ENCODE data around the gene MYOZ3. TPM values are rescaled to one million over a fixed set of nuclear protein-coding genes. Genes with fewer than 3 reads are reported as not detected.

MYOZ3 gene
- total RNA-seq, 1 experiment from 2014 or later: not detected

- Mint-ChIP-seq H3K27me3 (ENCODE audit: unreplicated experiment) (peaks cover 43% of the 10 kb centered on the region), H3K4me3 (ENCODE audit: low read depth, unreplicated experiment) (no peak overlapping the region), H3K9me3 (ENCODE audit: low read depth, unreplicated experiment) (no peaks in the 10 kb centered on the region), H3K36me3 (ENCODE audit: insufficient read depth, unreplicated experiment) (peaks cover 4% of the 10 kb centered on the region), H3K27ac (ENCODE audit: unreplicated experiment) (no peak overlapping the region), H3K4me1 (ENCODE audit: low read depth, unreplicated experiment) (no peaks in the 10 kb centered on the region)
- DNase-seq: no peak
- intact Hi-C loops (cut with micrococcal nuclease; ENCODE audit: unreplicated experiment): no loop called here
- CTCF ChIA-PET: interaction anchor here (1.1 kb wide), 1 partner anchor 10 kb away, joined by 4 read pairs; the partner anchor contains the start of gene SYNPO
- TF ChIP-seq, protein P1, sequence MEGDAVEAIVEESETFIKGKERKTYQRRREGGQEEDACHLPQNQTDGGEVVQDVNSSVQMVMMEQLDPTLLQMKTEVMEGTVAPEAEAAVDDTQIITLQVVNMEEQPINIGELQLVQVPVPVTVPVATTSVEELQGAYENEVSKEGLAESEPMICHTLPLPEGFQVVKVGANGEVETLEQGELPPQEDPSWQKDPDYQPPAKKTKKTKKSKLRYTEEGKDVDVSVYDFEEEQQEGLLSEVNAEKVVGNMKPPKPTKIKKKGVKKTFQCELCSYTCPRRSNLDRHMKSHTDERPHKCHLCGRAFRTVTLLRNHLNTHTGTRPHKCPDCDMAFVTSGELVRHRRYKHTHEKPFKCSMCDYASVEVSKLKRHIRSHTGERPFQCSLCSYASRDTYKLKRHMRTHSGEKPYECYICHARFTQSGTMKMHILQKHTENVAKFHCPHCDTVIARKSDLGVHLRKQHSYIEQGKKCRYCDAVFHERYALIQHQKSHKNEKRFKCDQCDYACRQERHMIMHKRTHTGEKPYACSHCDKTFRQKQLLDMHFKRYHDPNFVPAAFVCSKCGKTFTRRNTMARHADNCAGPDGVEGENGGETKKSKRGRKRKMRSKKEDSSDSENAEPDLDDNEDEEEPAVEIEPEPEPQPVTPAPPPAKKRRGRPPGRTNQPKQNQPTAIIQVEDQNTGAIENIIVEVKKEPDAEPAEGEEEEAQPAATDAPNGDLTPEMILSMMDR (IDR thresholded peaks at IDR 0.05; ENCODE audit: unreplicated experiment): no peak
- BruUV-seq (replicated peaks): no TSS peak
Observed at GRCh38 chr5:150650021-150651006, 10.7 kb upstream of the MYOZ3 start.

DNA sequence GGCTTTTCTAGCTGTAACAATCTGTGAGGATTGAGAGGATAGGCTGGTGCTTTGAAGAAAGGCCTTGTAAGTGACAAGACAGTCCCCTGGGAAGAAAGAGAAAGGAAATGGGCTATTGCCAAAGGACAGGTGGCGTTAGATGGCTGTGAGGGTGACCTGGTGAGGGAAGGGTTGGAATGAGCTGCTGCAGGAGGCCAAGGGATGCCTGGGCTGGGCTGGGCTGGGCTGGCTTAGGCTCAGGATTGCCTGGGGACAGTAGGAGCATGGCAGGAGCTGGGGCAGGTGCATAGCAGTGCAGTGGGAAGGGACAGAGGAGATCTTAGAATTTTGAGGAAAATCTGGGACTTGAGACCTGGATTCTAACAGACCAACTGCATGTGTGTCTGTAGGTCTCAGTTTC, 9.7 kb upstream of the MYOZ3 start:
- no peak overlapping the region for H3K27ac Mint-ChIP-seq (ENCODE audit: unreplicated experiment)
- no peaks in the 10 kb centered on the region for H3K9me3 Mint-ChIP-seq (ENCODE audit: low read depth, unreplicated experiment)
- intact Hi-C loops (cut with micrococcal nuclease; ENCODE audit: unreplicated experiment): no loop called here
- H3K4me3 Mint-ChIP-seq (ENCODE audit: low read depth, unreplicated experiment): no peak overlapping the region
- TF ChIP-seq, protein P1 (IDR thresholded peaks at IDR 0.05; ENCODE audit: unreplicated experiment): no peak
- CTCF ChIA-PET: no interaction called here
- peaks cover 4% of the 10 kb centered on the region for H3K36me3 Mint-ChIP-seq (ENCODE audit: insufficient read depth, unreplicated experiment)
- H3K4me1 Mint-ChIP-seq (ENCODE audit: low read depth, unreplicated experiment): no peaks in the 10 kb centered on the region
- DNase-seq: no peak
- BruUV-seq (replicated peaks): no TSS peak
- peaks cover 43% of the 10 kb centered on the region for H3K27me3 Mint-ChIP-seq (ENCODE audit: unreplicated experiment)

GRCh38 chr5:150651924-150652671, 9.0 kb upstream of the MYOZ3 start:
- Mint-ChIP-seq H3K4me3 (ENCODE audit: low read depth, unreplicated experiment) (no peak overlapping the region), H3K36me3 (ENCODE audit: insufficient read depth, unreplicated experiment) (peaks cover 6% of the 10 kb centered on the region), H3K27ac (ENCODE audit: unreplicated experiment) (no peak overlapping the region), H3K4me1 (ENCODE audit: low read depth, unreplicated experiment) (no peaks in the 10 kb centered on the region), H3K27me3 (ENCODE audit: unreplicated experiment) (peaks cover 39% of the 10 kb centered on the region), H3K9me3 (ENCODE audit: low read depth, unreplicated experiment) (no peaks in the 10 kb centered on the region)
- no peak for DNase-seq
- TF ChIP-seq, protein P1 (IDR thresholded peaks at IDR 0.05; ENCODE audit: unreplicated experiment): no peak
- CTCF ChIA-PET: no interaction called here
- no TSS peak for BruUV-seq (replicated peaks)
- intact Hi-C loops (cut with micrococcal nuclease; ENCODE audit: unreplicated experiment): no loop called here

GRCh38 chr5:150653145-150653761, 7.8 kb upstream of the MYOZ3 start:
- peaks cover 3% of the 10 kb centered on the region for H3K9me3 Mint-ChIP-seq (ENCODE audit: low read depth, unreplicated experiment)
- no peak overlapping the region for H3K27ac Mint-ChIP-seq (ENCODE audit: unreplicated experiment)
- CTCF ChIA-PET: interaction anchor here (0.5 to 1.7 kb wide), 5 partner anchors 11 to 201 kb away, joined by 3 to 6 read pairs (median 4); no protein-coding TSS in a partner anchor
- intact Hi-C loops (cut with micrococcal nuclease; ENCODE audit: unreplicated experiment): no loop called here
- no peak overlapping the region for H3K4me3 Mint-ChIP-seq (ENCODE audit: low read depth, unreplicated experiment)
- no peak for DNase-seq
- H3K36me3 Mint-ChIP-seq (ENCODE audit: insufficient read depth, unreplicated experiment): peaks cover 15% of the 10 kb centered on the region
- peaks cover 34% of the 10 kb centered on the region for H3K27me3 Mint-ChIP-seq (ENCODE audit: unreplicated experiment)
- H3K4me1 Mint-ChIP-seq (ENCODE audit: low read depth, unreplicated experiment): no peaks in the 10 kb centered on the region
- no TSS peak for BruUV-seq (replicated peaks)
- TF ChIP-seq, protein P1 (IDR thresholded peaks at IDR 0.05; ENCODE audit: unreplicated experiment): no peak
